ENCODE measurements around the gene NFKBIA.
A peak's percentile ranks its signal among the peaks of the same experiment; 100 is the strongest.
"Not testable (repeated sequence)": the region's sequence is repeated elsewhere in the genome, so short reads cannot be mapped to it uniquely, and the experiment has no call there.

The NFKBIA gene

GRCh38 chr14:35407306-35407630, 2.7 kb upstream of the NFKBIA start:
- no peak for DNase-seq

- DNase-seq = peak; percentile 63
Observed at GRCh38 chr14:35406506-35407305, 2.2 kb upstream of the NFKBIA start.

GRCh38 chr14:35406090-35406489, 1.5 kb upstream of the NFKBIA start:
- no peak for DNase-seq

GRCh38 chr14:35405304-35405996, 901 bp upstream of the NFKBIA start:
- peak; percentile 60 for DNase-seq

- peak; percentile 93 for DNase-seq
Observed at GRCh38 chr14:35403603-35404448, 723 bp downstream of the NFKBIA start.

- no peak for DNase-seq
Observed at GRCh38 chr14:35403114-35403602, 1.4 kb downstream of the NFKBIA start.

GRCh38 chr14:35402323-35403113, 2.0 kb downstream of the NFKBIA start:
- no peak for DNase-seq

GRCh38 chr14:35401422-35402265, 2.9 kb downstream of the NFKBIA start:
- DNase-seq = no peak

- DNase-seq = no peak
Observed at GRCh38 chr14:35400648-35401421, 3.7 kb downstream of the NFKBIA start.

- DNase-seq = no peak
Observed at GRCh38 chr14:35399083-35399937, 5.2 kb downstream of the NFKBIA start.

GRCh38 chr14:35398071-35398584, 6.4 kb downstream of the NFKBIA start:
- no peak for DNase-seq

- DNase-seq = not testable (repeated sequence)
Observed at GRCh38 chr14:35396610-35397009, 7.9 kb downstream of the NFKBIA start.

GRCh38 chr14:35395283-35395682, 9.3 kb downstream of the NFKBIA start:
- DNase-seq = no peak

GRCh38 chr14:35394326-35395013, 10.1 kb downstream of the NFKBIA start:
- no peak for DNase-seq

- DNase-seq = no peak
Observed at GRCh38 chr14:35393826-35394225, 10.7 kb downstream of the NFKBIA start.

GRCh38 chr14:35392103-35392502, 12.4 kb downstream of the NFKBIA start:
- no peak for DNase-seq

GRCh38 chr14:35391388-35391710, 13.2 kb downstream of the NFKBIA start:
- no peak for DNase-seq

GRCh38 chr14:35390577-35391387, 13.8 kb downstream of the NFKBIA start:
- DNase-seq = peak; percentile 75
